Left lung (tissue), 10 donors: Measurements from ENCODE around the gene CPNE8. TPM values are rescaled to one million over a fixed set of nuclear protein-coding genes. Genes with fewer than 3 reads are reported as not detected.

Source experiments
- ATAC-seq: fragments of 200-7000 bp; cut with Tn5 transposase; one replicate; pipeline ENCODE4 v1.9.1; 2020; ENCODE audit warnings: moderate library complexity
- DNase-seq, 4 donors: peaks; one replicate each; pipeline ENCODE4 v3.0.0-alpha.2; 2013 to 2020
- H3K27ac ChIP-seq, 2 donors: fragments of 200-600 bp; sonication (generic) in 1 of 2; one replicate each; pipeline versions ENCODE4 v1.5.0 to v1.8.0; 2020 to 2021
- H3K27me3 ChIP-seq, 2 donors: fragments of 200-600 bp; sonication (generic) in 1 of 2; one replicate each; pipeline versions ENCODE4 v1.5.0 to v1.8.0; 2020 to 2021
- H3K36me3 ChIP-seq, 2 donors: fragments of 200-600 bp; sonication (generic) in 1 of 2; one replicate each; pipeline versions ENCODE4 v1.5.0 to v1.8.0; 2020 to 2021
- H3K4me1 ChIP-seq, 2 donors: fragments of 200-600 bp; one replicate each; pipeline ENCODE4 v1.8.0; 2021
- H3K4me3 ChIP-seq, 2 donors: fragments of 200-600 bp; sonication (generic) in 1 of 2; one replicate each; pipeline versions ENCODE4 v1.5.0 to v1.8.0; 2020 to 2021; ENCODE audit warnings: mild to moderate bottlenecking in 1 of 2
- H3K9me3 ChIP-seq, 2 donors: fragments of 200-600 bp; sonication (generic) in 1 of 2; one replicate each; pipeline versions ENCODE4 v1.5.0 to v1.8.0; 2020 to 2021
- CTCF ChIP-seq, 2 donors: fragments of 200-600 bp; sonication (generic) in 1 of 2; IDR thresholded peaks; one replicate each; pipeline versions ENCODE4 v1.5.0 to v1.8.0; 2021; ENCODE audit warnings: antibody characterized with exemption in 2 of 2
- intact Hi-C, 2 donors: fragments of 100-400 bp; cut with DNase I; formaldehyde crosslinking; loops; one replicate each; pipeline versions ENCODE4 v1.11.2 to v1.14.2; 2022
- polyA plus RNA-seq, 6 donors: library from polyadenylated mRNA; unstranded; fragments of 120-200 nt; gene quantifications; one replicate each; pipeline ENCODE4 v1.2.1, GENCODE V29; 2013; ENCODE audit not compliant: insufficient read length in 6 of 6
- total RNA-seq, 2 donors: library from RNA; stranded (reverse); fragmentation: NEBNext Ultra II Directional; extraction: Animal tissue kit (Norgen Biotek cat#: 25700); gene quantifications; one replicate each; pipeline ENCODE4 v1.2.1, GENCODE V29; 2021
- donor health status: DM: no; HTN: yes; CAD: no.
- donor health status: DM: no; HTN: no; CAD: no.

The CPNE8 gene
- total and polyA plus RNA-seq, 8 donors, result 6.4 to 25.8 (median 9.3) TPM

DNA sequence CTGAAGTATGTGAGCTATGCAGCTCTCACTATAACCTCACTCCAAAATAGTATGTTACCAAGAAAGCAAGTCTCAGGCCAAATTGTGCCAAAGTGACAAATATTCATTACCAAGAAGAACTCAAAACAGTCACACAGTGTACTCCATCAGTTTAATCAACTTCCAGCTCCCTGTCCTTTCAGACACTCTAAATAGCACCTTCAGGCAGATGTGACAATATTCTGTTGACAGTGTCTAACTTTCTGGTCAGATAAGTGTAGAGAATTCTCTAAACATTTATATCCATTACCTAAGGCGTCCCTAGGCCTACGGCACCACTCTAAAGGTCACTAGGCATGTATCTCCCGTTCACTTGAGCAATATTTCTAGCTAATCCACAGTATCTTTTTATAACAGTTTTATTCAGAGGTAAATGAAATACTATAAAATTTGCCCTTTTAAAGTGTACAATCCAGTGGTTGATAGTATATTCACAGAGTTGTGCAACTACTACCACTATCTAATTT is 21.7 kb downstream of the CPNE8 start:
- intact Hi-C loops, result no loop called here
- Histone ChIP-seq H3K4me1 (peaks cover 0 to 6% of the 10 kb centered on the region in 2 donors), H3K27ac (no peak overlapping the region), H3K36me3 (no peaks in the 10 kb centered on the region), H3K4me3 (no peak overlapping the region), H3K27me3 (no peaks in the 10 kb centered on the region), H3K9me3 (peaks cover 0 to 2% of the 10 kb centered on the region in 2 donors)
- DNase-seq (no peak), ATAC-seq (no peak)
- TF ChIP-seq CTCF (IDR thresholded peaks at IDR 0.05), result no peak

DNA sequence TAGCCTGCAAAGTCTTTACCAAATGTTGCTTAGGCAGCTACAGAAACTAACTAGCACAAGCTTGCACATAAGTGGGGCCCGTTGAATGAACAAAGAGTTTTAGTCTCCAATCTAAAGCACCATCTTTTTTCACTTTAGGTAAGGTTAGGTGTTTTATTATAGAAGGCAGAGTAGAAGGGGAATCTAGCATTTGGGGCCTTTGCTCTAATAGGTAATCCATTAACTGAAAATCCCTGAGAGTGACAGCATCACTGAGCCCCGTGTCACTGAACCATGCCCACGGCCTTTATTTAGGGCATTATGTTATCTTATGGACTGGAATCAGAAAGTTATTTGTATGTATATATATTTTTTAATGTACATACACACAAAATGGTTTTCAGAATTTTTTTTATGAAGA is 25.1 kb downstream of the CPNE8 start:
- ATAC-seq (no peak), DNase-seq (no peak)
- no peaks in the 10 kb centered on the region for H3K27me3 ChIP-seq
- H3K4me1 ChIP-seq, result peaks cover 0 to under 1% of the 10 kb centered on the region in 2 donors
- H3K9me3 ChIP-seq, result peaks cover 0 to 2% of the 10 kb centered on the region in 2 donors
- no peak overlapping the region for H3K27ac ChIP-seq
- H3K4me3 ChIP-seq, result no peak overlapping the region
- intact Hi-C loops, result no loop called here
- no peaks in the 10 kb centered on the region for H3K36me3 ChIP-seq
- no peak for TF ChIP-seq CTCF (IDR thresholded peaks at IDR 0.05)

- Histone ChIP-seq H3K4me1 (no peaks in the 10 kb centered on the region), H3K4me3 (no peak overlapping the region), H3K9me3 (peaks cover 0 to 2% of the 10 kb centered on the region in 2 donors), H3K36me3 (no peaks in the 10 kb centered on the region), H3K27me3 (no peaks in the 10 kb centered on the region), H3K27ac (no peak overlapping the region)
- no peak for ATAC-seq
- no peak for DNase-seq
- intact Hi-C loops, result no loop called here
- no peak for TF ChIP-seq CTCF (IDR thresholded peaks at IDR 0.05)
Observed at GRCh38 chr12:38878986-38879385, 26.4 kb downstream of the CPNE8 start.

- no peaks in the 10 kb centered on the region for H3K27me3 ChIP-seq
- H3K9me3 ChIP-seq, result peaks cover 0 to 2% of the 10 kb centered on the region in 2 donors
- no peak for ATAC-seq
- H3K36me3 ChIP-seq, result no peaks in the 10 kb centered on the region
- intact Hi-C loops, result no loop called here
- TF ChIP-seq CTCF (IDR thresholded peaks at IDR 0.05), result no peak
- DNase-seq, result no peak
- no peak overlapping the region for H3K27ac ChIP-seq
- H3K4me1 ChIP-seq, result peaks cover 0 to 2% of the 10 kb centered on the region in 2 donors
- no peak overlapping the region for H3K4me3 ChIP-seq
Observed at GRCh38 chr12:38878333-38878705, 27.1 kb downstream of the CPNE8 start.

DNA sequence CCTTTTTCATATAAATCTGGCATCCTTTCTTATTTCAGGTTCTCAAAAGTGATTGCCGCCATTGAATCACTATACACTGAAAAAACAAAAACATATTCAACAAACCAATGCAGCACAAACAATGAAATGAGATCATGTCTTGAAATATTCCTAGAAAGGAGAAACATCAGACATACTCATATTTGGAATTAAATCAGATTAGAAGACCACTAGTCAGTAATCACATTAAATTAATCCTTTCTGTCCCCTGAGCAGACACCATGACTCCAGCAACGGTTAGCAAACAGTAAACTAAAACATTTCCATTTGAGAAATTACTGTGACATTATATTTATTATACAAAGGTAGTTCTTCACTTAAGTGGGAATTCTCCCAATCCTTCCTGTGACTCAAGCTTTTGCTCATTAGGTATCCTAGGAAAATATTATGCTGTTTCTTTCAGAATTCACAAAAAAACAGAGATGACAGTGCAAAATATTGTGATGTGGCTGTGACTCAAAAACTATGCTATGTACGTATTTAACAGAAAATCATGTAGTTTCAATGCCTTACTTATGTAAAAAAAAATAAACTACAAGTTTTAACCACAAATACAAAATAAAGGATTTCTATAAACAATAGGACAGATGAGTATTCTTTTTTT is 29.7 kb downstream of the CPNE8 start:
- no peak for TF ChIP-seq CTCF (IDR thresholded peaks at IDR 0.05)
- DNase-seq, result no peak
- intact Hi-C loops, result no loop called here

More for the DNA sequence above, 29.7 kb downstream of the CPNE8 start:
- Histone ChIP-seq H3K27ac (no peak overlapping the region), H3K27me3 (no peaks in the 10 kb centered on the region), H3K9me3 (no peaks in the 10 kb centered on the region), H3K4me1 (peaks cover 0 to 8% of the 10 kb centered on the region in 2 donors), H3K4me3 (no peak overlapping the region), H3K36me3 (no peaks in the 10 kb centered on the region)
- ATAC-seq, result no peak
